ENCODE data around the gene CD8B. TPM values are rescaled to one million over a fixed set of nuclear protein-coding genes. Genes with fewer than 3 reads are reported as not detected.

CD8B gene
- total and polyA plus RNA-seq, 2 of the 13 experiments (the other 11 are each of a cell fraction or from before 2014, with no cell fraction given) = 0.04 TPM; not detected in 1

- no peak for TF ChIP-seq ZHX2 (IDR thresholded peaks at IDR 0.05; ENCODE audit: low read depth)
- TF ChIP-seq ZHX2 (CRISPR knock-in tag; IDR thresholded peaks at IDR 0.05; ENCODE audit: borderline replicate concordance) = no peak
- no peak for TF ChIP-seq FOXK2 (IDR thresholded peaks at IDR 0.05)
- no peak for TF ChIP-seq FOXA1 (IDR thresholded peaks at IDR 0.05)
- peak; percentile 54 for TF ChIP-seq FOXA1 (CRISPR knock-in tag; IDR thresholded peaks at IDR 0.05)
- TF ChIP-seq MAF1 (CRISPR knock-in tag; IDR thresholded peaks at IDR 0.05; ENCODE audit: borderline replicate concordance) = 0 out of 2 replicates have a peak, but pooled peaks have one; percentile 10
- no peak for TF ChIP-seq ZNF749 (CRISPR knock-in tag; IDR thresholded peaks at IDR 0.05; ENCODE audit: borderline replicate concordance)
- TF ChIP-seq ZNF501 (CRISPR knock-in tag; IDR thresholded peaks at IDR 0.05) = 0 out of 2 replicates have a peak, but pooled peaks have one; percentile 56
- TF ChIP-seq ZNF589 (CRISPR knock-in tag; conservative IDR thresholded peaks at IDR 0.05) = peak; percentile 45; the same call in 1 of the 2 replicates
- TF ChIP-seq RBFOX2 (IDR thresholded peaks at IDR 0.05; ENCODE audit: low read depth, low read length) = 0 out of 2 replicates have a peak, but pooled peaks have one; percentile 19
- no peak for TF ChIP-seq ZSCAN30 (CRISPR knock-in tag; IDR thresholded peaks at IDR 0.05)
- TF ChIP-seq ZNF468 (CRISPR knock-in tag; IDR thresholded peaks at IDR 0.05) = no peak
- TF ChIP-seq SMAD1 (CRISPR knock-in tag; IDR thresholded peaks at IDR 0.05; ENCODE audit: borderline replicate concordance, low read depth) = no peak
- no peak for TF ChIP-seq ZNF792 (CRISPR knock-in tag; IDR thresholded peaks at IDR 0.05)
These were observed 54.0 kb downstream of the CD8B start (continued) for GRCh38 chr2:86807468-86808275.
